HFF-Myc (cell line): ENCODE measurements around the gene KLRC4.

Experiments used
- DNase-seq: peaks from one replicate; pipeline ENCODE4 v3.0.0-alpha.2; 2011; ENCODE audit warnings: low read depth; ENCODE audit errors: extremely low read depth
- H3K4me3 ChIP-seq: replicated peaks from 2 replicates; pipeline ENCODE4 v1.5.1; 2011; ENCODE audit warnings: low read depth, mild to moderate bottlenecking, control low read depth, low read length
- CTCF ChIP-seq: IDR thresholded peaks from 2 replicates; pipeline ENCODE4 v1.5.1; 2012; ENCODE audit warnings: mild to moderate bottlenecking, low read depth, low read length, control low read depth; ENCODE audit errors: missing control alignments

KLRC4 gene

GRCh38 chr12:10361622-10362021 lies 47.9 kb downstream of the KLRC4 start:
- no peak for TF ChIP-seq CTCF
- no peak overlapping the region for H3K4me3 ChIP-seq
- DNase-seq, result no peak

DNA sequence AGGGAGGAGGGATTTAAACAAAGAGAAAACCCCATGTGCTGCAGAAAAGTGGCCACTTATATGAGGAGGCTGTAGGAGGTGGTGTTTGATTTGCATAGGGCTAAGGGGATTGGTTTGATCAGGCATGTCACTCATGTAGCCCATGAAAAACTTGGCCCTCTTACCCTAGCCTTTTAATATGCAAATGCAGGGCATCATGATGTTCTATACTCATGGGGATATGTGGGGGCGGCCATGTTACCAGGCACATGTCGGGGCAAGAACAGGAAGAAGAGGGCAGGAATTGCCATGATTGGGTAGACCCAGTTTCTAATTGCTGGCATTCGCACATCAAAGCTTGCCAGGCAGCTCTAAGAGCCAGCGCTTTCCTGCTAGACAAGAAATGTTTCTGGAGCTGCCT lies 48.5 kb downstream of the KLRC4 start:
- DNase-seq, result no peak
- H3K4me3 ChIP-seq, result no peak overlapping the region
- no peak for TF ChIP-seq CTCF

DNA sequence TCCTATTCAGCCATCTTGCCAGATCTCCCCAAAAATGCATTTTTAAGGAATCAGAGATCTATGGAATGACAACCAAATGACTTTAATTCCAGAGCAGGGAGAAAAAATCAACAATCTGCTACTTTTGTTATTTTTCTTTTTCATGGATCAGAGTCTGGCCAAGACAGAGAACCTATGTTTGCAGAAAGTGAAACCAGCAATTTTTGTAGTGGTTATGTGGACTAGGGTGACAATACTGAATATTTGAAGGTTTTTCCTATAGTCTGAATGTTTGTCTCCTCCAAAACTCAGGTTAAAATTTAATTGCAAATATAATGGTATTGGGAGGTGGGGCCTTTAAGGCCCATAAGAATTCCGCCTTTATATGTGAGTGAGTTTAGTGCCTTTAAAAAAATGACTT lies 50.6 kb downstream of the KLRC4 start:
- H3K4me3 ChIP-seq, result no peak overlapping the region
- no peak for TF ChIP-seq CTCF
- no peak for DNase-seq

GRCh38 chr12:10358131-10358530 lies 51.4 kb downstream of the KLRC4 start:
- no peak overlapping the region for H3K4me3 ChIP-seq
- TF ChIP-seq CTCF, result no peak
- DNase-seq, result no peak
